ENCODE data around the gene PDLIM1.

The PDLIM1 gene

GRCh38 chr10:95314192-95314918 is 23.6 kb upstream of the PDLIM1 start:
- no peak for DNase-seq (ENCODE audit: low spot score)

GRCh38 chr10:95312986-95313495 is 22.2 kb upstream of the PDLIM1 start:
- DNase-seq (ENCODE audit: low spot score), result no peak

DNA sequence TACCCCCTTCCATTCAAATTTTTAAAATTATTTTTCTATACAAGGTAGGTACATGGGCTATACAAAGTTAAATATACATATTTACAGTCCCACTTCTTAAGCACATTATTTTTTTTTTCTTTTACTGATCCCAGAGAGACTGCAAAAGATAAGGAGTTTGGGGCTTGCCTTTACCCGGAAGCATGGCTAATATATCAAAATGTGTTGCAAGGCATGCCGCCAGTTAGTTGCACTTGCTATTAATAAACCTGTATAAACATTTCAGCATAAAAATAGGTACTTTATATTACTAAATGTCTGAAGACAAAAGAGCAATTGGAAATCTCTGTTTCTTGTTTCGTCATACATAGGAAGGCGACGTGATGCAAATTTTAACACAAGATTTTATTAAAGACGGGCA is 21.5 kb upstream of the PDLIM1 start:
- DNase-seq (ENCODE audit: low spot score), result no peak

- no peak for DNase-seq (ENCODE audit: low spot score)
Measured at GRCh38 chr10:95309958-95310357, 19.2 kb upstream of the PDLIM1 start.

- peak; percentile 33 for DNase-seq (ENCODE audit: low spot score)
Measured at GRCh38 chr10:95308389-95309302, 17.8 kb upstream of the PDLIM1 start.

DNA sequence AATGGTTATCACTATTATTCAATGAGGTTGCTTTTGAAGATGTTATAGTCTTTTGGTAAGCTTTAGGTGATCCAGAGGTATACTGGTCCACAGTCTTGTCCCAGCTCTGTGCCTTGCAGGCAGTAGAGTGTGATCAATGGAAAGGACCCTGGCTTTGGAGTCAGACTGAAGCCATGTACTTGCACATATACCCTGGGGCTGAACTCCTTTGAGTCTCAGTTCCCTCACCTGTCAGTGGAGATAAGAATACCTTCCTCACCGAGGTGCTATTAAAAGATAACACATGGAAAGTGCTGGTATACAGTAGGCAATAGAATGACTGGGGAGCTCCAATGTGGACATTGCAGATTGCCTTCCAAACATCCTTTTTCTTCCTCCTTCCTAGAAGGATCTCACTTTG is 16.0 kb upstream of the PDLIM1 start:
- no peak for DNase-seq (ENCODE audit: low spot score)

DNA sequence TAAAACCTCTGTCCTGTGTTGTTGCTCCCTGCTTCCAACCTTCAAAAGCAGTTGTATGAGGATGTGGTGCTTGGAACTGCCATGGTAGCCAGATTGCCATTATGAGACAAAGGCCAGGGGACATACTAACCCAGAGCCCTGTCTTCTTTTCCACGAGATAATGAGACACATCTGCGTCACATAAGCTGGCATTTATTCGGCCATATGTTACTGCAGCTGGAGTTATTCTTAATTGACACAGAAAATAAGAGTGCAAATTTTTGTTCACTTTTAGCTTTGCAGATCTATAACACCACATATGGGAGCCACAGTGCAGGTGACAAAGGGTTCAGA is 15.5 kb upstream of the PDLIM1 start:
- DNase-seq (ENCODE audit: low spot score), result no peak

GRCh38 chr10:95305606-95306317 is 15.0 kb upstream of the PDLIM1 start:
- no peak for DNase-seq (ENCODE audit: low spot score)

GRCh38 chr10:95304976-95305375 is 14.2 kb upstream of the PDLIM1 start:
- no peak for DNase-seq (ENCODE audit: low spot score)

DNA sequence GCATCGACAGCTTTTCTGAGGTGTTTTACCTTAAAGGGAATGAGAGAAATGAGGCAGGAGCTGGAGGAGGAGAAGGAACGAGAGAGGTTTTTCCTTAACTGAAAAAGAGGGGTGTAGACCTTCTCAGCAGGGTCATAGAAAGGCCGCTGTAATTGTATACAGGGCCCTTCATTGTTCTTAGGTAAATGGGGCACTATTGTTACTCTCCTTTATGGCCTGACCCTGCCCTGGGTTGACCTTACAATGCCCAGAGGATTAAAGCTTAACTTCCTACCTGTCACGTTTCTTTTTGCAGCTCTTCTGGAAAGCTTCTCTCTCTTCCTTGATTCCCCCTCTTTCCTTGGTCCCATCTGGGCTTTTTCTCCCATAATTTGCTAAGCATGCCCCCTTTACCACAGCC is 13.7 kb upstream of the PDLIM1 start:
- DNase-seq (ENCODE audit: low spot score), result no peak

DNA sequence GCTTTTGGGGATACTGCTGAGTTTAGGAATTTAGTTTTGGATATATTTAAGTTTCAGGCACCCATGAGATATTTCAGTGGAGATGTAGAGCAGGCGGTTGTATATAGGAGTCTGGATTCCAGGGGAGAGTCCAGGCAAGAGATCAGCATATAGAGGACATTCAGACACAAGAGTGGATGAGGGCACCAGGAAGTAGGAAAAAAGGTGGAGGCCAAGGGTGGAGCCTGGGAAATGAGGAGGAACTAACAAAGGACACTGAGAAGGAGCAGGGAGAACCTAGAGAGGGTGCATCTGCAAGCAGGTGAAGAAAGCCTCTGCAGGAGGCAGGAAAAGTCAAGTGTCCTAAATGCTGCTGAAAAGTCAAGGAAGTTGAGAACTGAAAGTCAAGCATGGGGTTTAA is 13.1 kb upstream of the PDLIM1 start:
- DNase-seq (ENCODE audit: low spot score), result no peak

DNA sequence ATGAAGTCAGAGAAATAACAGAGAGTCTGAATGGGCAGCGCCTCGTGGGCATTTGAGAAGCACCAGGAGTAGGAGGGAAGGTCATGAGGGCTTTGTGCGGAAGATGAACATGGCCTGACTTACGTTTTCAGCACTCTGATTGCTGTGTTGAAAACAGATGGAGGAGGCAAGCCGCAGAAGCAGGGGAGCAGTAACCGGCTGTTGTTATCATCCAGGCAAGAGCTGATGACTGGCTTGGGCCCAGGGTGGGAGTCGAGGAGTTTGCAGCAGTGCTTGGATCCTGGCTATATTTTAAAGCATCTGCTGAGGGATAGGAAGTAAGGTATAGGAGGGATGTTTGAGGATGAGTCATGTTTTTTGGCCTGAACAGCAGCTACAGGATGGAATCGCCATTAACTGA is 12.7 kb upstream of the PDLIM1 start:
- no peak for DNase-seq (ENCODE audit: low spot score)

- no peak for DNase-seq (ENCODE audit: low spot score)
Measured at GRCh38 chr10:95300022-95300539, 9.3 kb upstream of the PDLIM1 start.

- DNase-seq (ENCODE audit: low spot score), result no peak
Measured at GRCh38 chr10:95297402-95297801, 6.6 kb upstream of the PDLIM1 start.

GRCh38 chr10:95296764-95297163 is 6.0 kb upstream of the PDLIM1 start:
- DNase-seq (ENCODE audit: low spot score), result no peak

DNA sequence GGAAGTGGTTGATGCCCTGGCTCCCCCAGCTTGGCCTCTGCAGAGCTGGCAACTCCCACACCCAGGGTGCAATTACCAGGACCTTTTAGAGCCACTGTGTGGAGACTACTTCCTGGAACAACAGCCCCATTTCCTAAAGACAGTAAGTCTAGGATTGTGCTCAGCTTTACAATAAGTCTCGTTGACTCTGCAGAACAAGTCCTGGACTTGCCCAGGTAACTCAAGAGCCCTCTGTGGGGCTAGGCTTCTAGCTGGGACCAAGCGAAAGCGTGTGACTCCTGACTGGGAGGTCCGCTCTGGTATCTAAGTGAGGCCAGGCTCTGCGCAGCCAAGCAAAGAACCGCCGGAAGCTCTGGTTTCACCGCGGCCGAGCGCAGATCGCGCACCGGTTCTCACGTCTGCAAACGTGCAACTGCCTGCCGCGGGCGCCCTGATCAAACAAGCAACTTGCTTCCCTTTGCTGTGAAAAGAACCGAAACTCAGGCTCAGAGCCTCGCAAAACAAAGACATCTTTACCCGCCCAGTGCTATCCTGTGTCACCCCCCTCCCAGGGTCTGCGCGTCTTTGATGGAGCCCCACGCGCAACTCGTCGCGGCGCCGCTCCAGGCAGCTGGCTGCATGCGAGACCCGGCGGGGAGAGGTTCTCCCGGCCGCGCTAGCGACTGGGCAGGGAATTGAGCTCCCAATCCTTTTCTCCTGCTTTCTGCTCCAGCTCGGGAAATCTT is 4.4 kb upstream of the PDLIM1 start:
- peak; percentile 53 for DNase-seq (ENCODE audit: low spot score)

GRCh38 chr10:95293631-95294030 is 2.8 kb upstream of the PDLIM1 start:
- DNase-seq (ENCODE audit: low spot score), result no peak

DNA sequence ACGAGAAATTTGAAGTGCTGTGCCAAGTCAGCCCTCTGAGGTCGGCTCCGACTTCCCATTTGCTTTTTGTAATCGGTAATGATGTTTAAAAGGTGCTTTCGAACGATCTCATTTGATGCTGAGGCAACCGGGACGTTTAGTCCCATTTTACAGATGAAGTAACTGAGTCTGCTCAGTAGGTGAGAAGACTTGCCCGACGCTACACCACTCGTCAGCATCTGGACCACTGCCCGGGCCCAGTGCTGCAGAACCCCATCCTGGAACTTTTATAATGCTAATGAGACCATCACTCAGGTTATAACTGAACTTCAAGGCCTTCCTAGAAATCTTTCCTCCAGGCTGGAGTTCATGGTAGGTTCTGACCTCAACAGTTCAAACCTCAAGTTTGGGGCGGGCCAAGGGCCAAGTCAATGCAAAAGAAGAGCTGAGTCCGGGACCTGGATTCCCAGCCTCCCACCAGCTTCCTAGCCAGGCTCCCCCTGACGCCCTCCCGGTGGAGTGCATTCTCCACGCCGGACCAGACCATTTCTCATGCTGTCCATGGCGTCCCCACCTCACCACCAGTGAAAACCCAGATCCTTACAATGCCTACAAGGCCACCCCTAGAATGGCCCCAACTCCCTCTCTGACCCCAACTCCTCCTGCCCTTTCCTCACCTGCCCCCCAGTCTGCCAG is 699 bp upstream of the PDLIM1 start:
- DNase-seq (ENCODE audit: low spot score), result no peak

- DNase-seq (ENCODE audit: low spot score), result no peak
Measured at GRCh38 chr10:95289921-95290421, 832 bp downstream of the PDLIM1 start.

DNA sequence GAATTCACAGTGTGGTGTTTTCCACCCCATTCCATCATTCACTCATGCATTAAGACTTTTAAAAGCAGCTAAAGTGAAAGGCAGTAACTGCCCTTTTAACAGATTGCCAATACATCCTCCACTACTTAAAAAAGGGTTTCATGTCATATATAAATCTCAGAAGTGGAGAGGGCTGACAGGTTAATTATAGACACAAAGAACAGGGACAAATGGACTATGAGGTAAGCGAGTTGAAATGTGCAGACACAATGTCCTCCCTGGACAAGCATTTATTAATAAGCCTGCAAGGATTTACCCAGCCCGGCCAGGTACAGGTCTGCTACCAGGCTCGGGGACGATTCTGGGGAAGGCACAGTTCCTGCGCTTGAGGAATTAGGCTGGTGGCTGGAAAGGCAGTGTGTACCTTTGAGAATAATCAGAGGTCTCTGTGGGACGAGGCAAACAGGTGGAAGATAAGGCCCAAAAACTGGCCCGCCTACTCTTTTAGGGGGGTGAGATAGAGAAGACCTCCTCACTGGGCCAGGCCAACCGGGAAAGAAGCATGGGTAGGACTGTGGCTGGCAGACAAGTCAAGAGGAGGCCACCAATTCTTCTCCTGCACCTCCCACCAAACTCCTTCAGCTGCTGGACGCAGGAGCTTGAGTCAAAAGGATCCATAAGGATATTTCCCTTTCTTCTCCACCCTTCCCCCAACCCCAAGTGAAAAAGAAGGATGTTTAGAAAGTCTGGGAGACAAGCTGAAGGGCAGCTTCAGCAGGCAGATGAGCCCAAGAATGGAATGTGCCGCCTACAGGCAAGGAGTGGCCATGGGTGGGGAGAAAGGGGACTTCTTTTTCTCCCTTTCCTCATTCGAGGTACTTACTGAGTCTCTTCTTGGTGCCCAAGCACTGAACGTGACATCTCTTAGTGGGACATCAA is 1.5 kb downstream of the PDLIM1 start:
- DNase-seq (ENCODE audit: low spot score), result no peak

Measured in kidney capillary endothelial cell (primary cell).